ENCODE results near the gene MGLL. TPM values are rescaled to one million over a fixed set of nuclear protein-coding genes. Genes with fewer than 3 reads are reported as not detected.
A peak's percentile ranks its signal among the peaks of the same experiment; 100 is the strongest.

Gene MGLL
- total and polyA plus RNA-seq, 9 of the 15 experiments (the other 6 are each of a cell fraction or from before 2014, with no cell fraction given), result 0.12 to 0.32 (median 0.18) TPM; not detected in 6

GRCh38 chr3:127732879-127733350 lies 89.4 kb downstream of the MGLL start (continued):
- TF ChIP-seq NFXL1 (CRISPR knock-in tag; IDR thresholded peaks at IDR 0.05) (peak; percentile 47; the same call in 1 of the 2 replicates), ID3 (CRISPR knock-in tag; IDR thresholded peaks at IDR 0.05) (peak; percentile 62; the same call in 1 of the 2 replicates), ID3 (tag; IDR thresholded peaks at IDR 0.05) (peak; percentile 95), E2F1 (CRISPR knock-in tag; IDR thresholded peaks at IDR 0.05) (no peak), MXI1 (IDR thresholded peaks at IDR 0.05; ENCODE audit: low read depth, low read length) (no peak), CXXC5 (CRISPR knock-in tag; IDR thresholded peaks at IDR 0.05) (peak; percentile 30; the same call in 1 of the 2 replicates), ZNF639 (CRISPR knock-in tag; conservative IDR thresholded peaks at IDR 0.05 in 1 of 2, IDR thresholded peaks at IDR 0.05 in 1 of 2) (peak in 1 of 2 experiments; percentile 98; a peak in 2 of 4 replicates), HDGF (IDR thresholded peaks at IDR 0.05) (no peak), ZNF324 (CRISPR knock-in tag; IDR thresholded peaks at IDR 0.05) (no peak), MTF1 (CRISPR knock-in tag; IDR thresholded peaks at IDR 0.05; ENCODE audit: borderline replicate concordance) (no peak), KLF6 (CRISPR knock-in tag; IDR thresholded peaks at IDR 0.05; ENCODE audit: borderline replicate concordance) (peak; percentile 95), ZNF507 (tag; conservative IDR thresholded peaks at IDR 0.05) (peak; percentile 59), IRF9 (tag; IDR thresholded peaks at IDR 0.05) (peak; percentile 78), ETV1 (tag; conservative IDR thresholded peaks at IDR 0.05; ENCODE audit: low read depth) (peak; percentile 63), HMG20A (CRISPR knock-in tag; conservative IDR thresholded peaks at IDR 0.05) (no peak), ERF (CRISPR knock-in tag; IDR thresholded peaks at IDR 0.05) (peak; percentile 92; the same call in 1 of the 2 replicates), KLF13 (tag; IDR thresholded peaks at IDR 0.05; ENCODE audit: borderline replicate concordance, low read depth) (peak; percentile 75), ZNF444 (CRISPR knock-in tag; IDR thresholded peaks at IDR 0.05) (peak; percentile 57; the same call in 1 of the 2 replicates), ZBTB43 (CRISPR knock-in tag; IDR thresholded peaks at IDR 0.05) (no peak), EP300 (IDR thresholded peaks at IDR 0.05; ENCODE audit: low read length) (no peak), FOSL1 (tag; conservative IDR thresholded peaks at IDR 0.05) (no peak), SMAD3 (CRISPR knock-in tag; conservative IDR thresholded peaks at IDR 0.05) (peak; percentile 86)
